ENCODE results near the gene PPP1R12B. TPM values are rescaled to one million over a fixed set of nuclear protein-coding genes. Genes with fewer than 3 reads are reported as not detected.
"Not testable (repeated sequence)": the region's sequence is repeated elsewhere in the genome, so short reads cannot be mapped to it uniquely, and the experiment has no call there.

Gene PPP1R12B
- polyA plus RNA-seq, 1 donor, result 51.8 TPM

GRCh38 chr1:202401771-202402170 lies 53.3 kb downstream of the PPP1R12B start:
- not testable (repeated sequence) for H3K4me3 ChIP-seq (ENCODE audit: low read length); H3K27me3 ChIP-seq (ENCODE audit: control insufficient read depth, insufficient read depth, low read length); H3K27ac ChIP-seq (ENCODE audit: low read length); H3K36me3 ChIP-seq (ENCODE audit: control insufficient read depth, insufficient read depth, low read length); H3K4me1 ChIP-seq (ENCODE audit: control insufficient read depth, insufficient read depth, low read length); H3K9me3 ChIP-seq (ENCODE audit: control insufficient read depth, low read depth, low read length); DNase-seq
- no CpG with 5 or more reads among the region's 1 CpG for WGBS (ENCODE audit: insufficient coverage, low lambda C conversion rate)

GRCh38 chr1:202403381-202403780 lies 54.9 kb downstream of the PPP1R12B start:
- WGBS (ENCODE audit: insufficient coverage, low lambda C conversion rate), result 100% methylated on average over 1 of the region's 2 CpGs

GRCh38 chr1:202405928-202406327 lies 57.4 kb downstream of the PPP1R12B start:
- H3K27ac ChIP-seq (ENCODE audit: low read length), result no peak overlapping the region
- H3K36me3 ChIP-seq (ENCODE audit: control insufficient read depth, insufficient read depth, low read length), result no peaks in the 10 kb centered on the region
- H3K27me3 ChIP-seq (ENCODE audit: control insufficient read depth, insufficient read depth, low read length), result no peaks in the 10 kb centered on the region
- 100% methylated on average over 1 of the region's 1 CpG for WGBS (ENCODE audit: insufficient coverage, low lambda C conversion rate)
- H3K9me3 ChIP-seq (ENCODE audit: control insufficient read depth, low read depth, low read length), result no peaks in the 10 kb centered on the region
- H3K4me3 ChIP-seq (ENCODE audit: low read length), result no peak overlapping the region
- DNase-seq, result no peak
- no peaks in the 10 kb centered on the region for H3K4me1 ChIP-seq (ENCODE audit: control insufficient read depth, insufficient read depth, low read length)

More at GRCh38 chr1:202403381-202403780, 54.9 kb downstream of the PPP1R12B start:
- not testable (repeated sequence) for H3K36me3 ChIP-seq (ENCODE audit: control insufficient read depth, insufficient read depth, low read length); DNase-seq; H3K27me3 ChIP-seq (ENCODE audit: control insufficient read depth, insufficient read depth, low read length); H3K4me1 ChIP-seq (ENCODE audit: control insufficient read depth, insufficient read depth, low read length); H3K9me3 ChIP-seq (ENCODE audit: control insufficient read depth, low read depth, low read length); H3K4me3 ChIP-seq (ENCODE audit: low read length); H3K27ac ChIP-seq (ENCODE audit: low read length)

GRCh38 chr1:202406896-202407295 lies 58.4 kb downstream of the PPP1R12B start:
- DNase-seq; H3K4me1 ChIP-seq (ENCODE audit: control insufficient read depth, insufficient read depth, low read length); H3K27me3 ChIP-seq (ENCODE audit: control insufficient read depth, insufficient read depth, low read length); H3K27ac ChIP-seq (ENCODE audit: low read length); H3K4me3 ChIP-seq (ENCODE audit: low read length); H3K36me3 ChIP-seq (ENCODE audit: control insufficient read depth, insufficient read depth, low read length); H3K9me3 ChIP-seq (ENCODE audit: control insufficient read depth, low read depth, low read length): not testable (repeated sequence)
- WGBS (ENCODE audit: insufficient coverage, low lambda C conversion rate), result 100% methylated on average over 1 of the region's 2 CpGs

- DNase-seq; H3K36me3 ChIP-seq (ENCODE audit: control insufficient read depth, insufficient read depth, low read length); H3K4me3 ChIP-seq (ENCODE audit: low read length); H3K27ac ChIP-seq (ENCODE audit: low read length); H3K9me3 ChIP-seq (ENCODE audit: control insufficient read depth, low read depth, low read length); H3K27me3 ChIP-seq (ENCODE audit: control insufficient read depth, insufficient read depth, low read length); H3K4me1 ChIP-seq (ENCODE audit: control insufficient read depth, insufficient read depth, low read length): not testable (repeated sequence)
- WGBS (ENCODE audit: insufficient coverage, low lambda C conversion rate), result no CpG with 5 or more reads among the region's 2 CpGs
Observed at GRCh38 chr1:202407378-202407777, 58.9 kb downstream of the PPP1R12B start.

GRCh38 chr1:202410251-202410650 lies 61.8 kb downstream of the PPP1R12B start:
- H3K4me1 ChIP-seq (ENCODE audit: control insufficient read depth, insufficient read depth, low read length); H3K36me3 ChIP-seq (ENCODE audit: control insufficient read depth, insufficient read depth, low read length); H3K4me3 ChIP-seq (ENCODE audit: low read length); H3K27me3 ChIP-seq (ENCODE audit: control insufficient read depth, insufficient read depth, low read length); H3K27ac ChIP-seq (ENCODE audit: low read length); H3K9me3 ChIP-seq (ENCODE audit: control insufficient read depth, low read depth, low read length); DNase-seq: not testable (repeated sequence)
- WGBS (ENCODE audit: insufficient coverage, low lambda C conversion rate), result no CpG with 5 or more reads among the region's 2 CpGs

GRCh38 chr1:202410854-202411357 lies 62.4 kb downstream of the PPP1R12B start:
- WGBS (ENCODE audit: insufficient coverage, low lambda C conversion rate), result no CpG with 5 or more reads among the region's 5 CpGs
- not testable (repeated sequence) for H3K27ac ChIP-seq (ENCODE audit: low read length)

GRCh38 chr1:202411422-202411821 lies 62.9 kb downstream of the PPP1R12B start:
- no peak for DNase-seq
- no peaks in the 10 kb centered on the region for H3K27me3 ChIP-seq (ENCODE audit: control insufficient read depth, insufficient read depth, low read length)
- no peaks in the 10 kb centered on the region for H3K36me3 ChIP-seq (ENCODE audit: control insufficient read depth, insufficient read depth, low read length)
- no peak overlapping the region for H3K27ac ChIP-seq (ENCODE audit: low read length)
- H3K4me3 ChIP-seq (ENCODE audit: low read length), result no peak overlapping the region
- no peaks in the 10 kb centered on the region for H3K4me1 ChIP-seq (ENCODE audit: control insufficient read depth, insufficient read depth, low read length)
- H3K9me3 ChIP-seq (ENCODE audit: control insufficient read depth, low read depth, low read length), result no peaks in the 10 kb centered on the region

More at GRCh38 chr1:202410854-202411357, 62.4 kb downstream of the PPP1R12B start:
- H3K4me1 ChIP-seq (ENCODE audit: control insufficient read depth, insufficient read depth, low read length); H3K36me3 ChIP-seq (ENCODE audit: control insufficient read depth, insufficient read depth, low read length); H3K9me3 ChIP-seq (ENCODE audit: control insufficient read depth, low read depth, low read length); H3K4me3 ChIP-seq (ENCODE audit: low read length); DNase-seq; H3K27me3 ChIP-seq (ENCODE audit: control insufficient read depth, insufficient read depth, low read length): not testable (repeated sequence)

- not testable (repeated sequence) for H3K36me3 ChIP-seq (ENCODE audit: control insufficient read depth, insufficient read depth, low read length); H3K4me1 ChIP-seq (ENCODE audit: control insufficient read depth, insufficient read depth, low read length); DNase-seq; H3K27me3 ChIP-seq (ENCODE audit: control insufficient read depth, insufficient read depth, low read length); H3K4me3 ChIP-seq (ENCODE audit: low read length); H3K27ac ChIP-seq (ENCODE audit: low read length); H3K9me3 ChIP-seq (ENCODE audit: control insufficient read depth, low read depth, low read length)
- 70% methylated on average over 2 of the region's 3 CpGs for WGBS (ENCODE audit: insufficient coverage, low lambda C conversion rate)
Observed at GRCh38 chr1:202412421-202412820, 63.9 kb downstream of the PPP1R12B start.

GRCh38 chr1:202416641-202417040 lies 68.1 kb downstream of the PPP1R12B start:
- no peak for DNase-seq
- no peaks in the 10 kb centered on the region for H3K9me3 ChIP-seq (ENCODE audit: control insufficient read depth, low read depth, low read length)
- WGBS (ENCODE audit: insufficient coverage, low lambda C conversion rate), result no CpG with 5 or more reads among the region's 1 CpG

GRCh38 chr1:202417141-202417540 lies 68.6 kb downstream of the PPP1R12B start:
- H3K4me3 ChIP-seq (ENCODE audit: low read length); H3K4me1 ChIP-seq (ENCODE audit: control insufficient read depth, insufficient read depth, low read length); H3K9me3 ChIP-seq (ENCODE audit: control insufficient read depth, low read depth, low read length); H3K36me3 ChIP-seq (ENCODE audit: control insufficient read depth, insufficient read depth, low read length); H3K27me3 ChIP-seq (ENCODE audit: control insufficient read depth, insufficient read depth, low read length); DNase-seq; H3K27ac ChIP-seq (ENCODE audit: low read length): not testable (repeated sequence)
- WGBS (ENCODE audit: insufficient coverage, low lambda C conversion rate), result no CpG with 5 or more reads among the region's 4 CpGs

More at GRCh38 chr1:202416641-202417040, 68.1 kb downstream of the PPP1R12B start:
- Histone ChIP-seq H3K4me3 (ENCODE audit: low read length) (no peak overlapping the region), H3K36me3 (ENCODE audit: control insufficient read depth, insufficient read depth, low read length) (no peaks in the 10 kb centered on the region), H3K27ac (ENCODE audit: low read length) (no peak overlapping the region), H3K4me1 (ENCODE audit: control insufficient read depth, insufficient read depth, low read length) (no peaks in the 10 kb centered on the region), H3K27me3 (ENCODE audit: control insufficient read depth, insufficient read depth, low read length) (no peaks in the 10 kb centered on the region)
